H1 (cell line): ENCODE results near the gene CCNI2. TPM values are rescaled to one million over a fixed set of nuclear protein-coding genes. Genes with fewer than 3 reads are reported as not detected.

Source experiments
- ASH2L ChIP-seq: fragments of 200-600, 300-600 bp; sonication (generic); IDR thresholded peaks from one replicate; pipeline ENCODE4 v1.7.1; 2017; ENCODE audit warnings: low read length
- CREB1 ChIP-seq: IDR thresholded peaks from 2 replicates; pipeline ENCODE4 v1.6.1; 2012; ENCODE audit warnings: inconsistent platforms
- CTBP2 ChIP-seq: IDR thresholded peaks from 2 replicates; pipeline ENCODE4 v1.7.0; 2011; ENCODE audit warnings: borderline replicate concordance, mild to moderate bottlenecking, moderate library complexity, mixed read lengths, low read length; ENCODE audit not compliant: insufficient read depth, insufficient read length
- E2F6 ChIP-seq: IDR thresholded peaks from 2 replicates; pipeline ENCODE4 v1.6.1; 2012; ENCODE audit warnings: inconsistent platforms
- EGR1 ChIP-seq: IDR thresholded peaks from 2 replicates; pipeline ENCODE4 v1.6.1; 2011; ENCODE audit warnings: low read depth, low read length, borderline replicate concordance
- KDM1A ChIP-seq: fragments of 200-600, 300-600 bp; sonication (generic); IDR thresholded peaks from 2 replicates; pipeline ENCODE4 v1.7.1; 2016; ENCODE audit warnings: mild to moderate bottlenecking, low read length, borderline replicate concordance
- PHF8 ChIP-seq: fragments of 200-600 bp; sonication (generic); conservative IDR thresholded peaks from 2 replicates; pipeline ENCODE4 v1.7.1; 2012; ENCODE audit warnings: low read depth, mild to moderate bottlenecking, inconsistent platforms, low read length, moderate library complexity
- RBBP5 ChIP-seq: IDR thresholded peaks from 2 replicates; pipeline ENCODE4 v1.7.1; 2012; ENCODE audit warnings: low read depth, mild to moderate bottlenecking, inconsistent platforms, low read length, moderate library complexity, borderline replicate concordance
- SAP30 ChIP-seq: fragments of 300-600 bp; sonication (generic); IDR thresholded peaks from 2 replicates; pipeline ENCODE4 v1.7.1; 2012; ENCODE audit warnings: low read length, moderate library complexity, mild to moderate bottlenecking, inconsistent platforms; ENCODE audit not compliant: insufficient read depth, insufficient replicate concordance
- TAF1 ChIP-seq: IDR thresholded peaks from 2 replicates; pipeline ENCODE4 v1.6.1; 2011; ENCODE audit warnings: mild to moderate bottlenecking, low read depth, low read length
- YY1 ChIP-seq: IDR thresholded peaks from 2 replicates; pipeline ENCODE4 v1.6.1; 2011; ENCODE audit warnings: low read depth, mild to moderate bottlenecking, low read length
- polyA plus RNA-seq, 7 experiments: library from polyadenylated mRNA; depleted of rRNA in 3 of 7; stranded (reverse) in 5 of 7; unstranded in 2 of 7; fragments of >200 nt in 5 of 7; fragments of 200-250 nt in 2 of 7; gene quantifications; 1 replicate in 5 of 7; 2 replicates in 1 of 7; 4 replicates in 1 of 7; pipeline versions ENCODE4 v1.2.1 to v1.2.3, GENCODE V29; 2011 to 2013; ENCODE audit warnings: missing spikeins in 2 of 7, mixed read lengths in 2 of 7
- total RNA-seq: library from RNA; stranded (reverse); fragmentation: NEBNext Ultra II Directional; extraction: Animal tissue kit (Norgen Biotek cat#: 25700); gene quantifications from 2 replicates; pipeline ENCODE4 v1.2.1, GENCODE V29; 2021

Gene CCNI2
- total and polyA plus RNA-seq, 2 of the 8 experiments (the other 6 are each of a cell fraction or from before 2014, with no cell fraction given): 1.3 to 1.4 TPM

- TF ChIP-seq EGR1 (no peak), PHF8 (peak; percentile 64), SAP30 (peak; percentile 59), E2F6 (peak; percentile 27; the same call in 1 of the 2 replicates), RBBP5 (peak; percentile 77; the same call in 1 of the 2 replicates), TAF1 (peak; percentile 52; the same call in 1 of the 2 replicates), KDM1A (no peak), CTBP2 (no peak), ASH2L (peak; percentile 70), CREB1 (no peak), YY1 (no peak)
These were observed 10.1 kb upstream of the CCNI2 start, which contains the start of gene KIF3A (continued) for GRCh38 chr5:132736853-132737833.
